ENCODE results near the gene GCNT2.
"Not testable (repeated sequence)": the region's sequence is repeated elsewhere in the genome, so short reads cannot be mapped to it uniquely, and the experiment has no call there.

GCNT2 gene

DNA sequence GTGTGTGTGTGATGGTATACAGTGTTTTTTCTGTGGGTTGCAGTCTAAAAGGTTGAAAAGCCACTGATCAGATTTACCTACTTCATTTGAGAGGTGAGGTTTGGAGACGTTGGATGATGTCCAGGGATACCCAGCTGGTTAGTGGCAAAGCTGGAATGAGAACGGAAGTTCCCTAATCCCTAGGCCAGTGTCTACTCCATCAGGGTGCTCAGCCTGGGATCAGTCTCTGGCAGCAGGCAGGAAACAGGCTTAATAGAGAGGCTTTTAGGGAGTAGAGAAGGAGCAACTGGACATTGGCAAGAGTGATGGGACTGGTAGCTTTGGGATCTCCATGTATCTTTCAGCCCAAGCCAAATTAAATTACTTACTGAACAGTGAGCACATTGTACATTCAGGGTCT is 92.6 kb downstream of the GCNT2 start:
- DNase-seq, result no peak

DNA sequence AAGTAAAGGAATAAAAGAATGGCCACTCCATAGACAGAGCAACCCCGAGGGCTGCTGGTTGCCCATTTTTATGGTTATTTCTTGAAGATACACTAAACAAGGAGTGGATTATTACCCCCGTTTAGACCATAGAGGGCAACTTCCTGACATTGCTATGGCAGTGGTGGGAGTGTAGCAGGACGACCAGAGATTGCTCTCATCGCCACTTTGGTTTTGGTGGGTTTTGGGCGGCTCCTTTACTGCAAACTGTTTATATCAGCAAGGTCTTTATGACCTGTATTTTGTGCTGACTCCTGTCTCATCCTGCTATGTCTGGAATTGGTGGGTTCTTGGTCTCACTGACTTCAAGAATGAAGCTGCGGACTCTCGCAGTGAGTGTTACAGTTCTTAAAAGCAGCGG is 94.5 kb downstream of the GCNT2 start:
- DNase-seq, result no peak

GRCh38 chr6:10616266-10616665 is 95.1 kb downstream of the GCNT2 start:
- DNase-seq, result not testable (repeated sequence)

- DNase-seq, result no peak
Measured at GRCh38 chr6:10617008-10617696, 96.0 kb downstream of the GCNT2 start.

GRCh38 chr6:10618409-10618808 is 97.3 kb downstream of the GCNT2 start:
- DNase-seq, result no peak

- no peak for DNase-seq
Measured at GRCh38 chr6:10621213-10621612, 100.1 kb downstream of the GCNT2 start.

GRCh38 chr6:10621847-10622246 is 100.7 kb downstream of the GCNT2 start:
- no peak for DNase-seq

DNA sequence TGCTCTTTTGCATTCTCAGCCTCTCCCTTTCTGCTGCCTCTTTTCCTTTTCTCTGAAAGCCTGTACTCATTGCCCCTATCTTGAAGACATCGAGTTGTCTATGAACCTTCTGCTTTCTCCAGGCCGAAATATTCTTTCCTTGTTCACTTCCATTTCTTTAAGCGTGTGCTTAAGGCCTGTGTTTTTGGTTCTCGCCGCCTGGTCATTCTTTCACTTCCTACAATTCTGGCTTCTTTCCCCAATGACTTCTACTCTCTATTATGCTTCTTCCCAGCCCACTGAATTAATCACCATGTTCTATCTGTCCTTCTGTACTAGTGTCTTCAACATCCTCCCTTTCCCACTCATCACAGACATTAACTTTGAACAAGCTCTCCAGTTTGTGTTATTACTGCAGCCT is 103.7 kb downstream of the GCNT2 start:
- DNase-seq, result no peak

GRCh38 chr6:10626154-10626741 is 105.1 kb downstream of the GCNT2 start:
- no peak for DNase-seq

- DNase-seq, result no peak
Measured at GRCh38 chr6:10627800-10628199, 106.6 kb downstream of the GCNT2 start.

- no peak for DNase-seq
Measured at GRCh38 chr6:10630178-10630577, 109.0 kb downstream of the GCNT2 start.

DNA sequence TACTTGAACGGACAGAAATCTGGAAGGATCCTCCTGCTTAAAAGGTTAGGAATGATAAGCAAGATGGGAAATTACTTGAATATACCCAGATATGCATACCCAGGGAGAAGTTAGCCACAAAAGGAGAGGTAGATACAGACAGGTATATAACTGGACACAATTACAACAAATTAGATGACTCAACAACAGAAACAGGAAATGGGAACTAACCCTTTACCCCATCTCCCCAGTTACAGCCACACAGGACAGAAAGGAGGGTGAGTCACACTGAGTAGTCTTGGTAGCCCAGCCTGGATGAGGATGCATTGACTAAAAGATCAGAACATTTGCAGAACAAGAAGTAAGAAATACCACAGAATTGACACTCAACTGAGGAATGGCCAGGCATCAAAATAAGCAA is 112.1 kb downstream of the GCNT2 start:
- DNase-seq, result no peak

GRCh38 chr6:10640412-10640811 is 119.3 kb downstream of the GCNT2 start:
- no peak for DNase-seq

DNA sequence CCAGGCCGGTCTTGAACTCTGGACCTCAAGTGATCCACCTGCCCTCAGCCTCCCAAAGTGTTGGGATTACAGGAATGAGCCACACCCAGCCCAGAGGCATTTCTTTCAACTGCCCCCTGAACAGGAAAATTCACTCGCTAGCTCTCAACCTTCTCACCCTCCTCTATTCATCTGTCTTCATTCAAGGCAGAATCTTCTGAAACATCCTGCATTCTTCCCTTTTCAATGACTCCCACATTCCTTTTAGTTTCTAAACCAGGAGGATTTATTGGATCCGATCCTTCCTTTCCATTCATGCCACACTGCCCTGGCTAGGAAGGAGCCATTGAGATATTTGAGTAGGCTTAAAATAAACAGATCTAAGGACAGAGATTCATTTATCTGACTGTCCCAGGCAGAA is 120.4 kb downstream of the GCNT2 start:
- DNase-seq, result no peak

- DNase-seq, result no peak
Measured at GRCh38 chr6:10643201-10643651, 122.1 kb downstream of the GCNT2 start.

DNA sequence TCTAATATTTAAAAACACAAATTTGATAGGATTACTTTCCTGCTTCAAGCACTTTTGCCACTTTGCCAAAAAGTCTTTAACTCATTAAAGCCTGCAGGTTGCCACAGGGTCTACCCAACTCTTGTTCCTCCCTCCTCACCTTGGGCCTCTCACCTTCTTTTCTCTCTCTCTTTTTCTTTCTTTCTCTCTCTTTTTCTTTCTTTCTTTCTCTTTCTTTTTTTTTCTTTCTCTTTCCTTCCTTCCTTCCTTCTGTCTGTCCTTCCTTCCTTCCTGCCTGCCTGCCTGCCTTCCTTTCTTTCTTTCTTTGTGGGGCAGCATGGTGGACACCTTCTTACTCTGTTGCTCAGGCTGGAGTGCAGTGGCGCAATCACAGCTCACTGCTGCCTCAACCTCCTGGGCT is 123.1 kb downstream of the GCNT2 start:
- DNase-seq, result no peak

- no peak for DNase-seq
Measured at GRCh38 chr6:10655508-10656055, 134.4 kb downstream of the GCNT2 start.

DNA sequence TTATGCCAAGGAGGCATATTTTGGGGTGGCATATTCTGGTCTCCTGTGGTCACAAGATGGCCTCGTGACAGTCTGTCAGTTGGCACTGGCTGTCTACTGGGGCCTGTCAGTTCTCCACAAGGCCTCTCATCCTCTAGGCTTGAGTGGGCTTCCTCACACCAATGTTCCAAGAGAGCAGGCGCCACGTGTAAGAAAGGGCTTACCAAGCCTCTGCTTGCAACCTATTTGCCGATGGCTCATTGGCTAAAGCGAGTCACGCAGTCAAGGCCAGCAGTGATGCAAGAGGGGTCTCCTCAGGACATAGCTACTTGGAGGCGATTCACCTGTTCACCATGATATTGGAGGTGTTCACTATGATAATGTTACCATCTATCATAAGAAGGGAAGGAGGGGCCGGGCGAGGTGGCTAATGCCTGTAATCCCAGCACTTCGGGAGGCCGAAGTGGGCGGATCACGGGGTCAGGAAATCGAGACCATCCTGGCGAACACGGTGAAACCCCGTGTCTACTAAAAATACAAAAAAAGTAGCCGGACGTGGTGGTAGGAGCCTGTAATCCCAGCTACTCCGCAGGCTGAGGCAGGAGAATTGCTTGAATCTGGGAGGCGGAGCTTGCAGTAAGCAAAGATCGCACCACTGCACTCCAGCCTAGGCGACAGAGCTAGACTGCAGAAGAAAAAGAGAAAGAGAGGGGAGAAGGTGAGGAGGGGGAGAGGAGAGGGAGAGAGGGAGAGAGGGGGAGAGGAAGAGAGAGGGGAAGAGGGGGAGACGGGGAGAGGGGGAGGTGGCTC is 138.0 kb downstream of the GCNT2 start:
- DNase-seq, result no peak

DNA sequence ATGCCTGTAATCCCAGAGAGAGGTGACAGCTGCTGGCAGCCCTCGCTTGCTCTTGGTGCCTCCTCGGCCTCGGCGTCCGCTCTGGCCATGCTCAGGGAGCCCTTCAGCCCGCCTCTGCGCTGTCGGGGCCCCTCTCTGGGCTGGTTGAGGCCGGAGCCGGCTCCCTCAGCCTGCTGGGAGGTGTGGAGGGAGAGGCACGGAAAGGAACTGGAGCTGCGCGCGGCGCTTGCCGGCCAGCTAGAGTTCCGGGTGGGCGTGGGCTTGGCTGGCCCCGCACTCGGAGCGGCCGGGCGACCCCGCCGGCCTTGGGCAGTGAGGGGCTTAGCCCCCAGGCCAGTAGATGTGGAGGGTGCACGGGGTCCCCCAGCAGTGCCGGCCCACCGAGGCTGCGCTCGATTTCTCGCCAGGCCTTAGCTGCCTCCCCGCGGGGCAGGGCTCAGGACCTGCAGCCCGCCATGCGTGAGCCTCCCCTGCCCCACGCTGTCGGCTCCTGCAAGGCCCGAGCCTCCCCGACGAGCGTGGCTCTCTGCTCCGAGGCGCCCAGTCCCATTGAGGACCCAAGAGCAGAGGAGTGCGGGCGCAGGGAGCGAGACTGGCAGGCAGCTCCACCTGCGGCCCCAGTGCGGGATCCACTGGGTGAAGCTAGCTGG is 138.7 kb downstream of the GCNT2 start:
- no peak for DNase-seq

GRCh38 chr6:10660431-10661191 is 139.5 kb downstream of the GCNT2 start:
- not testable (repeated sequence) for DNase-seq

GRCh38 chr6:10662207-10662606 is 141.1 kb downstream of the GCNT2 start:
- DNase-seq, result no peak

DNA sequence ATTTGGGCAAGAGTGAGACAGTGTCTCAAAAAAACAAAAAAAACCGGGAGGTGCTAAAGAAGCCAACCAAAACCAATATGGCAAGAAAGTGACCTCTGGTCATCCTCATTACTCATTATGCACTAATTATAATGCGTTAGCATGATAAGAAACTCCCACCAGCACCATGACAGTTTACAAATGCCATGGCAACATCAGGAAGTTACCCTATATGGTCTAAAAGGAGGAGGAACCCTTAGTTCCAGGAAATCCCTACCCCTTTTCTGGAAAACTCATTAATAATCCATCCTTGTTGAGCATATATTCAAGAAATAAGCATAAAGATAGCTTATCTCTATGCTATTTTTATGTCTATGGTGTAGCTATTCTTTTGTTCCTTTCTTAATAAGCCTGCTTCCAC is 141.6 kb downstream of the GCNT2 start:
- DNase-seq, result no peak
